Kidney glomerular epithelial cell (primary cell): ENCODE measurements around the gene SCGB1D1.

Source experiments
- DNase-seq: peaks from one replicate; lab custom pipeline; 2025; lab: John Stamatoyannopoulos, UW

The SCGB1D1 gene

DNA sequence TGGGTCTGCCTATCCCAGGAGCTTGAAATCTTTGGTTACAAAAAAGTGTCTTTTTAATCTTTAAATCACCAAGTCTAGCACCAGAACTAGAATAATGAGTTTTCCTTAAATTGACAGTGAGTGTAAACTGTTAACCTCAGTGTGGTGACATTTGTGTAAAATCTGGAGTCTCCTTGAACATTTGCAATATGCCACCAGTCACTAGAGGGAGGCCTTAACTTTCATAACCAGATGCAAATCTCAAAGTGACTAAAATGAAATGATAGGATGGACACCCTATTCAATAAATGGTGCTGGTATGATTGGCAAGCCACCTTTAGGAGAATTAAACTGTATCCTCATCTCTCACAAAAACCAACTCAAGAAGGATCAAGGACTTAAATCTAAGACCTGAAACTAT is 43.7 kb downstream of the SCGB1D1 start:
- DNase-seq: no peak

DNA sequence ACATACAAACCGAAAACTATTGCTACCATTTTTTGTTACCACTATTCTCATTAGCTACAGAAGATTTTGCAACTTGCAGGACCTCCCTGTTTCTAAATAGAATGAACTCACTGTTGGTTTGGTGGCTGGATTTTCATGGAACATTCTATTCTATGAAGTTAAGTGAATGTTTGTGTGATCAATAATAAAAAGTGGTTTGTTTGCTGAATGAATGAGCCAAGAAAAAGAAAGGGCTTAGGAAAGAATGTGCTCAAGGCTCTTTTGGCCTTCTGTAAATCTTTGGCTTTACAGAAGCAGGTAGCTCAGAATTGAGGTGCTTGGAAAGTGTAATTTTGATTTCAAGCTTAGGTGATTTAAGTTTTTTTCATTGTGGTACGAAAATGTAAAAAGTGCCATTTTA is 46.2 kb downstream of the SCGB1D1 start:
- DNase-seq: no peak

DNA sequence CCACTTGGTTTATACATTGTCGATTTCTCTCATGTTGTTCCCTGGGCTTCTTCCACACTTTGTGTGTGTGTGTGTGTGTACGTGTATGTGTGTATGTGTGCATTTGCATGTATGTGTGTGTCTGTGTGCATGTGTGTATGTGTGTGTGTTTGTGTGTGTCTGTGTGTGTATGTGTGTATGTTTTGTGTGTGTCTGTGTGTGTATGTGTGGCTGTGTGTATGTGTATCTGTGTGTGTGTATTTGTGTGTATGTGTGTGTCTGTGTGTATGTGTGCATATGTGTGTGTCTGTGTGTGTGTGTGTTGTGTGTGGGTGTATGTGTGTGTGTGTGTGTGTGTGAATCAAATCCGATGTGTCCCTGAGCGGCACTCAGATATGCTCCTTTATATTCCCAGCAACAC is 47.5 kb downstream of the SCGB1D1 start:
- DNase-seq: no peak

DNA sequence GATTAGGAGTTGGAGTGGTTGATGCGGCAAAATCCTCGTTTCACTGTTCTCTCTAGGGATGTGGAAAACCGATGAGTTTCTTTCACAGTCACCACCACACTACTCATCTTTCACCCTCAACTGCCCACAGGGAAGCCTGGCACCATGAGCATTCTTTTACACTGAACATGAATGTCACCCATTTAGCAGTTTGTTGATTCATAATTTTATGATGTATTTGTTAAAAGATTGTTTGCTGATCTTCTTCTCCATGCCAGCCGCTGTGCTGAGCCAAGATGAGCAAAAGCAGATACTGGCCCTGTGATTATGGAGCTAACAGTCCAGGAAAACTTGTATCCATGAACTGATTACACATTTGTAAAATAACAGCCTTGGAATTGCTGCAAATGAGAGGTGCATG is 48.1 kb downstream of the SCGB1D1 start:
- no peak for DNase-seq

DNA sequence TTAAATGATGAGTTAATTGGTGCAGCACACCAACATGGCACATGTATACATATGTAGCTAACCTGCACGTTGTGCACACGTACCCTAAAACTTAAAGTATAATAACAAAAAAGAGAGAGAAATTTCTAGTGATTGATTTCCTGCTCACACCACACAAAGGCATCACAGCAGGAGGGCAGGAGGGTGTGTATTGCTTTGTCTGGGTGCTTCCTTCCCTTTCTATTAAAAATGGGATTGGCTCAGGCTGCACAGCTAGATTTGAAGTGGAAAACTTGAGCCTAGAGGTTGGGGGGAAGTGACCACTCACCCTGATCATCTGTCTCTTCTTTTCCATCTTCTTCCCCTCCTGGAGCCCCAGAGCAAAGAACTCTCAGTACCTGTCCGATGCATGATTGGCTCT is 51.1 kb downstream of the SCGB1D1 start:
- no peak for DNase-seq

DNA sequence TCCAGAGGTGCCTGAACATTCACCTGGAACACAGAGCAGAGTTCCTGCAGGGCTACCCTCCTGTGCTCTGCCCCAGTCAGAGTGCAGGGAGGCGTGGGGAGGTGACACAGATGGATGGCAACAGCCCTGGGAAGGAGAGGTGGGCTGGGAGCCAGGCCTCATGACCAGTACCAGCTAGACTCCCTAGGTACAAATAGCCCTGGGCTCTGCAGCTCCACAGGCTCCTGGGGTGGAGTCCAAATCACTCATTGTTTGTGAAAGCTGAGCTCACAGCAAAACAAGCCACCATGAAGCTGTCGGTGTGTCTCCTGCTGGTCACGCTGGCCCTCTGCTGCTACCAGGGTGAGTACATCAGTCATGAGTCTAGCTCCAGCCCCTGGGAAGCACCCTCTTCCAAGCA is 52.0 kb downstream of the SCGB1D1 start, which contains the start of gene SCGB1D2:
TSS of gene SCGB1D2 (plus strand) at position 219 of the 400 bp plus-strand sequence. CDS start at position 288, 69 bp downstream.
- DNase-seq: no peak
